HL-60/S4 treated with retinoic acid at 250 ng/mL for 4 days and 3 days (cell line): ENCODE data around the gene SDR39U1.

Experiments used
- in situ Hi-C: fragments of 300-500 bp; cut with MboI; formaldehyde crosslinking; loops from 2 replicates; pipeline ENCODE4 v1.7.0; 2022; ENCODE audit warnings: low sequenced_read_pairs

SDR39U1 gene

DNA sequence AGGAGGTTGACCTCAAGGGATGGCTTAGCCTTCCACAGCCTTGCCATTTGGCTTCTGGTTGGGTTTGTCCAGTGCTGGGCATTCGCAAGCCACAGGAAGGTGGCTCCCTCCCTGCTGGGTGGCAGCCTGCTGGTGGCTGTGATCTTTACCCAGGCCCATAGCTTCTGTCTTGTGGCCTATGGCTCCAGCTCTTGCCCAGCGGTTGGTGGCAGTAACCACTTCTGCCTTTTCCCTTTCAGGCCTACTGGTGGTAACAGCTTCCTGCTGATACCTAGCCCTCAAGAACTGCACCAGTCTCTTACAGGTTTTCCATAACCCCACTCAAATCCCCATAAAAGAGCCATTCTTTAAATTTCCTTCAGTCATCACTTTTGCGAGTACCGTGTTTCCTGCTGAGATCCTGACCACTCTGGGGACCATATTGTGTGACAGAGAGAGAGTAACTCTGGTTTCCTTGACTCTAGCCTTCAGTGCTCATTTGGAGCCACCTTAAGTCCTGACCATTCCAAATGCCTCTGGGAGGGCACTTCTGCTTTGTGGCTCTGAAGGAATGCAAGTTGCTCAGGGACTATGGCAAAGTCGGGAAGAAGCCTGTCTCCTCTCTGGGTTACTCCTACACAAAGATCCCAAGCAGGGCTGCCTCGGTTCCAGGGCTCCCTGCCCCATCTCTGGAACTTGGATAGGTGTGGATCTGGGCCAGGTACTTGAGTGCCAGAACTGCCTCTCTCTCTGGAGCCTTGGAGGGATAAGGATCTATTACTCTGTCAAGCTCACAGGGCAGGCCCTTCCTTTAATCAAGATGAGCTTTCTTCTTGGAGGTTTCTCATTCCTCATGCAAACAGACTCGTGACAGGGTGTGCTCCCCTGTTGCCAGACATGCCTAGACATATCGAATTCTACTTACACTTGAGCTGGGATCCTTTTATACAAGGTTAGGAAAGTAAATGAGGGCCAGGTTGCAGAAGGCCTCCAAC, 46.7 kb downstream of the SDR39U1 start:
- in situ Hi-C loops = no loop called here

DNA sequence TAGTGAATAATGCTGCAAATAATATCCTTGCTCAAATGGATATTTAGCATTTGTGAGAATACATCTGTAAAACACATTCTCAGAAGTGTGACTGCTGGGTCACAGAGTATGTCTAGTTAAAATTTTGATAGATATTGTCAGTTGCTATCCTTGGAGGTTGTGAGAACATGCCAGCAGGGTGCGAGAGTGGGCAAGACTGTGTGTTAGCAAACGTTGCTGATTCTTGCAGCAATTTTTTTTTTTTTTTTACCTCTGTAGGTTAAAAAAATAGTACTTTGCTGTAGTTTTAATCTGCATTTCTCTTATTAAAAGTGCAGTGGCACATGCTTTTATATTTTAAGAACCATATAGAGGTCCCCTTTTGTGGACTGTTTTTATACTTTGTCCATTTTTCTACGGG, 48.3 kb downstream of the SDR39U1 start:
- in situ Hi-C loops = no loop called here

DNA sequence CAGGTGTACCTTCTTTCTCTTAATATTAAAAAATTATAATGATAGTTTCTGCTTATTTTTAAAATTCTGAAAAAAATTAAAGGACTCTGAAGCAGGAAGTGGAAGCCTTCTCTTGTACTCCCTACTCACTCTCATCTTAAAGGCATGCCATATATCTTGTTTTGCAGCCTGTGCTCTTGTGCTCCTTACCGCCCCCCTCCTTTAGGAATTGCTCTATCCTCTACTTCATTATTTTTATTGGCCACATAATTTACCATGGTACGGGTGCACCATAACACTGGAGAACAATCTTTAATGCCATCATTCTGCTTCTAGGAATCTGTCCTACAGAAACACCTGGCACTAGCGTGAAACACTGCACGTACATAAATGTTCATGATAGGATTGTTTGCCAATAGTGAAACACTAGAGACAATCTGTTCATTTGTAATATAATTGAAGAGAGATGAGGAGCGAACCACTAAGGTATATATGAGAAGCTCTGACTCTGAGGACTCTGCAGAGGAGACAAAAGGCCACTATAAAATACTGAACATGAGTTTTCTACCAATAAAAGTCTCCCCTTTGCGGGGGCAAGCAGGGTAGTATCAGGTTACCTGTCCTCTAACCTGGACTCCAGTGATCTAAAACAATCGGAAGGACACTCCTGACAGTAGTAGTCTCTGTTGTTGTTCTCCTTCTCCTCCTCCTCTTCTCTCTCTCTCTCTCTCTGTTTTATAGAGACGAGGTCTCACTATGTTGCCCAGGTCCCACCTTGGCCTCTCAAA, 50.1 kb downstream of the SDR39U1 start:
- in situ Hi-C loops = no loop called here

DNA sequence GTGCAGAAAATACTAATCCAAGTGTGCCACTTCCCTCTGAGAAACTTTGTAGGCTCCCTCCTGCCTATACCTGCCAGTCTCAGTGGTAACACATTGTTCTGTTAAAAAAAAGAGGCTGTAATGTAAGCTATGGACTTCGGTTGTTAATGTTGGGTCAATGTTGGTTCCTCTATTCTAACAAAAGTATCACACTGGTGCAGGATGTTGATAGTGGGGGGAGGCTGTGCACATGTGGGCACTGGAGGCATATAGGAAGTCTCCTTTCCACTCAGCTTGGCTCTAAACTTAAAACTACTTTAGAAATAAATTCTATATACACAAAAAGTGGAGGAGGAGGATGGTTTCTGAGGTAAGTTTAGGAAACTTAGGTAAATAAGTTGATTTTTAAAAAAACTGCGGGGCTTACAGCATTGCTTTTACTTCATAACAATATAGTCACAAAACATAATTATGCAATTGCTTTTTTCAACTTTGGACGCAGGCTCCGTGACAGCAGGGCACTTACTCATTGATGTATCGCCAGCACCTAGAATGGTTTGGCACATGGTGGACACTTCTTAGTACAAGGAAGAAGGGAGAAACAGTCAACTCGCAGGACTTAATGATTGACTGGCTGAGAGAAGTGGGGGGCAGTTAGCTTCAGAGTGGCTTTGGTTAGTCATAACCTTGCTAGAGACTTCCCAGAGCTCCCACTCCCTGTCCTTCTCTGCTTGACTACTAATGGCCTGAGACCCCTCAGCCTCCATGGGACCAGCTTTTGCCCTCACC, 51.7 kb downstream of the SDR39U1 start:
- in situ Hi-C loops = no loop called here
